Testis (tissue), 2 donors: ENCODE results near the gene GALNT9.

ENCODE experiments used
- CTCF ChIP-seq, 3 experiments: fragments of 450-650 bp in 2 of 3; fragments of 200-600 bp in 1 of 3; sonication (generic) in 1 of 3; IDR thresholded peaks; one replicate each; pipeline ENCODE4 v1.5.1; 2016 to 2019; ENCODE audit warnings: antibody characterized with exemption in 3 of 3, mild to moderate bottlenecking in 2 of 3, moderate library complexity in 1 of 3
- POLR2A ChIP-seq: fragments of 450-650 bp; IDR thresholded peaks from one replicate; pipeline ENCODE4 v1.6.1; 2017; ENCODE audit warnings: antibody characterized with exemption, mild to moderate bottlenecking, moderate library complexity

- TF ChIP-seq CTCF (IDR thresholded peaks at IDR 0.05) (no peak), POLR2A (no peak)
These were observed 154.4 kb downstream of the GALNT9 start for GRCh38 chr12:132174839-132175490.
